CD4-positive, alpha-beta T cell (primary cell): Measurements from ENCODE around the gene EARS2. TPM values are rescaled to one million over a fixed set of nuclear protein-coding genes. Genes with fewer than 3 reads are reported as not detected.

Experiments
- ATAC-seq: fragments of 200-7000 bp; cut with Tn5 transposase; one replicate; pipeline ENCODE4 v1.10.0; 2022; ENCODE audit warnings: mild to moderate bottlenecking; ENCODE audit not compliant: poor library complexity
- CTCF ChIA-PET: fragments of 350-600 bp; sonication (Branson Sonifier 250); formaldehyde crosslinking; loops from one replicate; lab custom pipeline; 2021; ENCODE audit warnings: antibody characterized with exemption, inconsistent platforms; lab: Charles Lee
- POLR2A ChIA-PET: fragments of 350-600 bp; sonication (Branson Sonifier 250); formaldehyde crosslinking; loops from one replicate; lab custom pipeline; 2021; ENCODE audit warnings: antibody characterized with exemption, inconsistent platforms; lab: Charles Lee
- DNase-seq, 14 experiments: peaks; one replicate each; pipeline ENCODE4 v3.0.0-alpha.2; 2013 to 2020; ENCODE audit warnings: mixed read lengths in 2 of 14
- H3K27ac ChIP-seq, 2 donors: one replicate each; pipeline versions ENCODE4 v1.5.1 to v1.7.0; 2013; ENCODE audit warnings: low read length in 2 of 2, low read depth in 1 of 2, mild to moderate bottlenecking in 1 of 2
- H3K27me3 ChIP-seq, 2 experiments: 1 replicate in 1 of 2; 2 replicates in 1 of 2; pipeline versions ENCODE4 v1.6.1 to v1.7.0; 2013; ENCODE audit warnings: low read length in 2 of 2, control low read depth in 1 of 2, mild to moderate bottlenecking in 1 of 2, moderate library complexity in 1 of 2; ENCODE audit not compliant: insufficient read depth in 2 of 2, control insufficient read depth in 1 of 2
- H3K36me3 ChIP-seq: one replicate; pipeline ENCODE4 v1.6.1; 2013; ENCODE audit warnings: low read length, control low read depth; ENCODE audit not compliant: insufficient read depth
- H3K4me1 ChIP-seq: one replicate; pipeline ENCODE4 v1.6.1; 2013; ENCODE audit warnings: low read length, control low read depth; ENCODE audit not compliant: insufficient read depth
- H3K4me3 ChIP-seq: one replicate; pipeline ENCODE4 v1.5.1; 2013; ENCODE audit warnings: mild to moderate bottlenecking, low read length, moderate library complexity
- H3K9me3 ChIP-seq, 2 experiments: 1 replicate in 1 of 2; 2 replicates in 1 of 2; pipeline versions ENCODE4 v1.6.1 to v1.7.0; 2013; ENCODE audit warnings: low read length in 2 of 2, mild to moderate bottlenecking in 2 of 2, control low read depth in 1 of 2, moderate library complexity in 1 of 2; ENCODE audit not compliant: control insufficient read depth in 1 of 2, insufficient read depth in 1 of 2
- H3K27ac Mint-ChIP-seq: one replicate; pipeline ENCODE4 v1.8.0; 2020; ENCODE audit warnings: mixed read lengths
- H3K27me3 Mint-ChIP-seq: one replicate; pipeline ENCODE4 v1.8.0; 2021; ENCODE audit warnings: mixed read lengths
- H3K36me3 Mint-ChIP-seq: one replicate; pipeline ENCODE4 v1.8.0; 2021; ENCODE audit warnings: low read depth, mixed read lengths
- H3K4me1 Mint-ChIP-seq: one replicate; pipeline ENCODE4 v1.8.0; 2021; ENCODE audit warnings: low read depth, mixed read lengths
- H3K4me3 Mint-ChIP-seq: one replicate; pipeline ENCODE4 v1.8.0; 2020; ENCODE audit warnings: mild to moderate bottlenecking, mixed read lengths
- H3K9me3 Mint-ChIP-seq: one replicate; pipeline ENCODE4 v1.8.0; 2020; ENCODE audit warnings: mixed read lengths
- CTCF ChIP-seq: fragments of 200-600 bp; IDR thresholded peaks from one replicate; pipeline ENCODE4 v1.8.0; 2022; ENCODE audit warnings: antibody characterized with exemption, mild to moderate bottlenecking
- intact Hi-C, 2 experiments: fragments of 100-400 bp; cut with DNase I in 1 of 2; cut with micrococcal nuclease in 1 of 2; formaldehyde crosslinking; loops; one replicate each; pipeline versions ENCODE4 v1.15.1 to v1.9.0; 2023 to 2025; cut with DNase I, micrococcal nuclease
- total RNA-seq, 174 experiments: library from RNA in 2 of 174; stranded (reverse) in 2 of 174; gene quantifications; one replicate each; pipeline ENCODE4 v1.2.3 and lab custom pipeline; 2021 to 2026

The EARS2 gene
- total RNA-seq, 2 experiments from 2014 or later, result 7.9 to 8.0 TPM

GRCh38 chr16:23476289-23476688 lies 80.9 kb downstream of the EARS2 start:
- Histone ChIP-seq H3K4me3 (no peak overlapping the region), H3K27me3 (no peaks in the 10 kb centered on the region), H3K27ac (no peak overlapping the region), H3K36me3 (peaks cover 73% of the 10 kb centered on the region), H3K4me1 (no peaks in the 10 kb centered on the region), H3K9me3 (no peaks in the 10 kb centered on the region)
- TF ChIP-seq CTCF, result no peak
- ATAC-seq (no peak), DNase-seq (no peak)
- Mint-ChIP-seq H3K4me1 (no peaks in the 10 kb centered on the region), H3K27me3 (no peaks in the 10 kb centered on the region), H3K9me3 (no peaks in the 10 kb centered on the region), H3K27ac (no peak overlapping the region), H3K36me3 (peaks cover 80% of the 10 kb centered on the region), H3K4me3 (no peak overlapping the region)
- intact Hi-C loops, result no loop called here
- ChIA-PET CTCF (no interaction called here), POLR2A (interaction anchor here (0.7 kb wide), 1 partner anchor 22 kb away, joined by 3 read pairs; no protein-coding TSS in a partner anchor)

Other genes with a start within 250 kb of the EARS2 start
- 10 to 100 TPM; 12.6 to 13.6 TPM for gene COG7, start 104.2 kb downstream of the EARS2 start, total RNA-seq
- gene GGA2, start 46.9 kb downstream of the EARS2 start, total RNA-seq, result 10 to 100 TPM; 96.5 to 96.9 TPM
- gene UBFD1, start 377 bp upstream of the EARS2 start, total RNA-seq, result 10 to 100 TPM; 53.7 to 59.5 TPM
- 10 to 100 TPM; 23.0 to 28.3 TPM for gene NDUFAB1, start 39.0 kb upstream of the EARS2 start, total RNA-seq
- 1 to 10 TPM; 3.8 to 5.1 TPM for gene PALB2, start 84.0 kb upstream of the EARS2 start, total RNA-seq
- 10 to 100 TPM; 46.9 to 47.8 TPM for gene DCTN5, start 84.1 kb upstream of the EARS2 start, total RNA-seq
- under 1 TPM; 0.84 to 0.85 TPM for gene PLK1, start 121.5 kb upstream of the EARS2 start, total RNA-seq
- gene ERN2, start 155.9 kb upstream of the EARS2 start, total RNA-seq, result not detected
- gene CHP2, start 197.7 kb upstream of the EARS2 start, total RNA-seq, result not detected